ENCODE data around the gene COL18A1. TPM values are rescaled to one million over a fixed set of nuclear protein-coding genes. Genes with fewer than 3 reads are reported as not detected.

COL18A1 gene
- total RNA-seq, 4 donors from 2014 or later, result 19.3 to 121 (median 23.3) TPM

DNA sequence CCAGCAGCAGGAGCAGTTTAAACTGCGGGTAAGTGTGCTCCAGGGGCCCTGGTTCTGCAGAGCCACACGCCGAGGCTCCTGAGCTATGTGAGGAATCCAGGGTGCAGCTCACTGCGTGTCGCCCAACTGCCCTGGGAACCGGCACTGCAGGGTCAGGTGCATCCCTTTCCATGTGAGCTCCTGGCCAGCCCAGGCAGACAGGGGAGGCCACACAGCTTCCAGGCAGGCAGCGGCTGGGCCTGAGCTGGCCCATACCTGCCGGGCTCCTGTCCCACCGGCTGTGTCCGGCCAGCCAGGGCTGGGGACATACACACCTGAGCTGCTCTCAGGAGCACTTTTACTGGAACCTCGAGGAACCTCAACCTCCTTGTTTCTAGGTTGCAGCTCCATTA is 18.6 kb upstream of the COL18A1 start:
- Histone ChIP-seq H3K4me1 (peaks cover 0 to 7% (median 6%) of the 10 kb centered on the region in 4 donors), H3K9me3 (no peaks in the 10 kb centered on the region), H3K27ac (peak overlapping the region in 1 of 4 donors; percentile 18), H3K36me3 (no peaks in the 10 kb centered on the region), H3K27me3 (no peaks in the 10 kb centered on the region), H3K4me3 (no peak overlapping the region)
- no peak for DNase-seq
- in situ Hi-C loops (cut with MboI; ENCODE audit: low pct_ligation_motif_present in 1 of 4, low pct_unique_long_range_greater_than_20kb in 1 of 4, low sequenced_read_pairs in 3 of 4), result no loop called here
- TF ChIP-seq POLR2A (IDR thresholded peaks at IDR 0.05), result no peak
- TF ChIP-seq EP300 (IDR thresholded peaks at IDR 0.05; ENCODE audit: low read depth), result no peak
- intact Hi-C loops (cut with DNase I; ENCODE audit: low total_unique reads), result no loop called here
- WGBS, 2 donors (ENCODE audit: low coverage in 1 of 2), result 65% methylated on average over 11 of the region's 11 CpGs; no CpG with 5 or more reads in 1 of the 2 donors

DNA sequence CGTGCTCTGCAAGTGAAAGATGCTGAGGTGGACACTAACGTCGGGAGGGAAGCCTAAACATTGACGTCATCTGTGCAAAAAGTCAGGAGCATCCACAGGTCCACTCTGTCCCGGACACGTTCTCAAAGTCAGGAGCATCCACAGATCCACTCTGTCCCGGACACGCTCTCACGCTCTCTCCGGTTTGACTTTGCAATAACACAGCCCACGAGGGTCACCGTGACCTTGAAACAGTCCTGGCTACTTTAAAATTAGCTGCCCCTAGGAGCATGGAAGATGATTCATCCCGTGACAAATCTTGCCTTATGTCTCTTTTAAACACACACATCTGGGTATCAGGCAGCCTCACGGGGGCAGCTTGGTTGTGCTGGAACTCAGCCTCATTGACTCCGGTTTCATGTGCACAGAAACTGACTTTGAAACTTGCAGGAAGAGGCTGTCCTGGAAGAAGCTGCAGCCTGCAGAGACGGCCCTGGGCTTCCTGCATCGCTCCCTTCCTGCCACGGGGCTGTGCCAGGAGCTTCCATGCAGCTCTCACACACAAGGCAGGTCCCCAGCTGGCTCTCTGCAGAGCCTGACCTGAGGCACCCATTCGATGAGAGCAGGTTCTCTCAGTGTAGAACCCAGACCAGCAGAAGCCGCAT is 18.1 kb upstream of the COL18A1 start:
- H3K36me3 ChIP-seq, result no peaks in the 10 kb centered on the region
- in situ Hi-C loops (cut with MboI; ENCODE audit: low pct_ligation_motif_present in 1 of 4, low pct_unique_long_range_greater_than_20kb in 1 of 4, low sequenced_read_pairs in 3 of 4) (no loop called here), intact Hi-C loops (cut with DNase I; ENCODE audit: low total_unique reads) (no loop called here)
- no peak overlapping the region for H3K4me3 ChIP-seq
- no peaks in the 10 kb centered on the region for H3K9me3 ChIP-seq
- WGBS, 2 donors (ENCODE audit: low coverage in 1 of 2), result 45% methylated on average over 20 of the region's 20 CpGs; no CpG with 5 or more reads in 1 of the 2 donors
- DNase-seq, result no peak
- H3K27ac ChIP-seq, result peak overlapping the region in 2 of 4 donors; percentile 41 to 58
- no peaks in the 10 kb centered on the region for H3K27me3 ChIP-seq
- TF ChIP-seq POLR2AphosphoS5 (IDR thresholded peaks at IDR 0.05) (no peak), EP300 (IDR thresholded peaks at IDR 0.05; ENCODE audit: low read depth) (peak; percentile 43)
- H3K4me1 ChIP-seq, result peaks cover 0 to 7% (median 6%) of the 10 kb centered on the region in 4 donors

DNA sequence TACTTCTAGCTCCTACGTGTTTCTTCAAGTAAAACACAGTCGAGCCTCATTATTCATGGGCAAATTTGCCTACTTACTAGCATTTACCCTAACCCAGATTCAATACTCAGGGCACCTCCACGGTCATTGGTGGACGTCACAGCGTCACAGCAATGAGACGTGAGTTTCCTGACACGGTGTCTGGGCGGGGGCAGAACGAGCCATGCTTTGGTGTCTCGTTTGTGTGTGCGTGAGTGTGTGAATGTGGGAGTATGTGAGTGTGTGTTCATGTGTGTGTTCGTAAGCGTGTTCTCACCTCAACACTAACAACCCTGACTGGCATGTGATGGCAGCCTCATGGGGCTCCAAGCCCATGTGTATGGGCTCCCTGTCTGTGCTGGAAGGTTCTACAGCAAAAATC is 17.5 kb upstream of the COL18A1 start:
- TF ChIP-seq POLR2A (IDR thresholded peaks at IDR 0.05), result no peak
- TF ChIP-seq, protein P1, sequence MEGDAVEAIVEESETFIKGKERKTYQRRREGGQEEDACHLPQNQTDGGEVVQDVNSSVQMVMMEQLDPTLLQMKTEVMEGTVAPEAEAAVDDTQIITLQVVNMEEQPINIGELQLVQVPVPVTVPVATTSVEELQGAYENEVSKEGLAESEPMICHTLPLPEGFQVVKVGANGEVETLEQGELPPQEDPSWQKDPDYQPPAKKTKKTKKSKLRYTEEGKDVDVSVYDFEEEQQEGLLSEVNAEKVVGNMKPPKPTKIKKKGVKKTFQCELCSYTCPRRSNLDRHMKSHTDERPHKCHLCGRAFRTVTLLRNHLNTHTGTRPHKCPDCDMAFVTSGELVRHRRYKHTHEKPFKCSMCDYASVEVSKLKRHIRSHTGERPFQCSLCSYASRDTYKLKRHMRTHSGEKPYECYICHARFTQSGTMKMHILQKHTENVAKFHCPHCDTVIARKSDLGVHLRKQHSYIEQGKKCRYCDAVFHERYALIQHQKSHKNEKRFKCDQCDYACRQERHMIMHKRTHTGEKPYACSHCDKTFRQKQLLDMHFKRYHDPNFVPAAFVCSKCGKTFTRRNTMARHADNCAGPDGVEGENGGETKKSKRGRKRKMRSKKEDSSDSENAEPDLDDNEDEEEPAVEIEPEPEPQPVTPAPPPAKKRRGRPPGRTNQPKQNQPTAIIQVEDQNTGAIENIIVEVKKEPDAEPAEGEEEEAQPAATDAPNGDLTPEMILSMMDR (IDR thresholded peaks at IDR 0.05), result no peak
- no peak for TF ChIP-seq POLR2AphosphoS5 (IDR thresholded peaks at IDR 0.05)
- no peak for TF ChIP-seq EP300 (IDR thresholded peaks at IDR 0.05; ENCODE audit: low read depth)
- peak overlapping the region in 2 of 4 donors; percentile 41 to 58 for H3K27ac ChIP-seq
- WGBS, 2 donors (ENCODE audit: low coverage in 1 of 2), result 82% methylated on average over 13 of the region's 13 CpGs; no CpG with 5 or more reads in 1 of the 2 donors
- in situ Hi-C loops (cut with MboI; ENCODE audit: low pct_ligation_motif_present in 1 of 4, low pct_unique_long_range_greater_than_20kb in 1 of 4, low sequenced_read_pairs in 3 of 4), result no loop called here
- intact Hi-C loops (cut with DNase I; ENCODE audit: low total_unique reads), result no loop called here
- no peaks in the 10 kb centered on the region for H3K36me3 ChIP-seq
- peaks cover 0 to 7% (median 6%) of the 10 kb centered on the region in 4 donors for H3K4me1 ChIP-seq
- DNase-seq, result no peak
- no peaks in the 10 kb centered on the region for H3K27me3 ChIP-seq
- H3K9me3 ChIP-seq, result no peaks in the 10 kb centered on the region
- H3K4me3 ChIP-seq, result no peak overlapping the region

DNA sequence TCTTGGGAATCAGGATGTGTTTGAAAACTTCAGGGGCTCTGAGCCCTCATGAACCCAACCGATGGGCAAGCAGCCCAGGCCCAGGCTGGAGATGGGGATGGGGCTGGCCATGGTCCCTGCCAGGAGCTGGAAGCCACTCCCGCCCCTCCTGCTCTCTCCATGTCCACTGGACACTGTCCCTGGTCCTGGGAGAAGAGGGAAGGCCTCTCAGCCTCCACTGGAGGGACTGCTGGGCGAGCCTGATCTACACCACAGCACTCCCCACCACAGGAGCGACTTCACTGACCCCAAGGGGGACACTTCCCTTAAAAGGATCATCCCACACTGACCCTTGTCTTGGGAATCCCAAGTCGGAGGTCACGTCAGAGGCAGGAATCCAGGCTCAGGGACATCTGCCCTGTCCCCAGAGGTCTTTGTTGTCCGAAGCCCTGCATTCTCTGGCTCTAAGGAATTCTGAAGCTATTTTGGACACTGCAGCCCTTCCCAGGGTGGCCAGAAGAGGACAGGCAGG is 16.9 kb upstream of the COL18A1 start:
- in situ Hi-C loops (cut with MboI; ENCODE audit: low pct_ligation_motif_present in 1 of 4, low pct_unique_long_range_greater_than_20kb in 1 of 4, low sequenced_read_pairs in 3 of 4), result no loop called here
- no peaks in the 10 kb centered on the region for H3K9me3 ChIP-seq
- H3K27me3 ChIP-seq, result no peaks in the 10 kb centered on the region
- intact Hi-C loops (cut with DNase I; ENCODE audit: low total_unique reads), result no loop called here
- H3K4me1 ChIP-seq, result peaks cover 0 to 7% (median 6%) of the 10 kb centered on the region in 4 donors
- H3K36me3 ChIP-seq, result no peaks in the 10 kb centered on the region
- no peak overlapping the region for H3K4me3 ChIP-seq
- H3K27ac ChIP-seq, result no peak overlapping the region
- DNase-seq, result no peak
- WGBS, 2 donors (ENCODE audit: low coverage in 1 of 2), result 60% methylated on average over 7 of the region's 7 CpGs; no CpG with 5 or more reads in 1 of the 2 donors
- TF ChIP-seq, protein P1 (IDR thresholded peaks at IDR 0.05), result no peak
- TF ChIP-seq POLR2AphosphoS5 (IDR thresholded peaks at IDR 0.05), result no peak
- TF ChIP-seq EP300 (IDR thresholded peaks at IDR 0.05; ENCODE audit: low read depth), result no peak
- TF ChIP-seq POLR2A (IDR thresholded peaks at IDR 0.05), result no peak

DNA sequence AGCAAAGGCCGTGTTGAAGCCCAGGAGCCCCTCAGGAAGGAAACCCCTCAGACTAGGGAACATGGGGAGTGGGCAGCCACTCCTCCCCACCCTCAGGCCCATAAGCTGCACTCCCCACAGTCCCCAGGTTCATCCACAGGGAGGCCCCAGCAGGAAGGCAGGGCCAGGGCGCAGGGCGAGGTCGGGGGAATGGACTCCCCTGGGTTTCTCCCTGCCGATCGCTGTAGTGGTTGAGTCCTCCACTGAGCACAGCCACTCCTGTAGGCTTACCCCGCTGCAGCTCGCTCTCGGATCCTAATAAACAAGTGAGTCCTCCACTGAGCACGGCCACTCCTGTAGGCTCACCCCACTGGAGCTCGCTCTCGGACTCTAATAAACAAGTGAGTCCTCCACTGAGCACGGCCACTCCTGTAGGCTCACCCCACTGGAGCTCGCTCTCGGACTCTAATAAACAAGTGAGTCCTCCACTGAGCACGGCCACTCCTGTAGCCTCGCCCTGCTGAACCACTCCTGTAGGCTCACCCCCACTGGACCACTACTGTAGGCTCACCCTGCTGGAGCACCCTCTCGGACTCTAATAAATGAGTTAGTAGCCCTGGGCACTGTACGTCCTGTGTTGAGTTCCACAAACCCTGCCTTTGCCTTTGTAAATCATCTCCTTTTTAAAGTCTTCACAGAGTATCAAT is 16.2 kb upstream of the COL18A1 start:
- TF ChIP-seq POLR2A (IDR thresholded peaks at IDR 0.05) (no peak), EP300 (IDR thresholded peaks at IDR 0.05; ENCODE audit: low read depth) (no peak), POLR2AphosphoS5 (IDR thresholded peaks at IDR 0.05) (no peak)
- TF ChIP-seq, protein P1 (IDR thresholded peaks at IDR 0.05), result no peak
- intact Hi-C loops (cut with DNase I; ENCODE audit: low total_unique reads) (no loop called here), in situ Hi-C loops (cut with MboI; ENCODE audit: low pct_ligation_motif_present in 1 of 4, low pct_unique_long_range_greater_than_20kb in 1 of 4, low sequenced_read_pairs in 3 of 4) (no loop called here)
- Histone ChIP-seq H3K9me3 (no peaks in the 10 kb centered on the region), H3K36me3 (no peaks in the 10 kb centered on the region), H3K4me3 (no peak overlapping the region), H3K27ac (no peak overlapping the region), H3K27me3 (no peaks in the 10 kb centered on the region), H3K4me1 (peaks cover 0 to 7% (median 6%) of the 10 kb centered on the region in 4 donors)
- no peak for DNase-seq
- 60 to 81% methylated on average over 1 to 19 of the region's 19 CpGs for WGBS, 2 donors (ENCODE audit: low coverage in 1 of 2)

Measured in transverse colon (tissue), 4 donors.